Measurements from ENCODE around the gene FAM209B.

DNA sequence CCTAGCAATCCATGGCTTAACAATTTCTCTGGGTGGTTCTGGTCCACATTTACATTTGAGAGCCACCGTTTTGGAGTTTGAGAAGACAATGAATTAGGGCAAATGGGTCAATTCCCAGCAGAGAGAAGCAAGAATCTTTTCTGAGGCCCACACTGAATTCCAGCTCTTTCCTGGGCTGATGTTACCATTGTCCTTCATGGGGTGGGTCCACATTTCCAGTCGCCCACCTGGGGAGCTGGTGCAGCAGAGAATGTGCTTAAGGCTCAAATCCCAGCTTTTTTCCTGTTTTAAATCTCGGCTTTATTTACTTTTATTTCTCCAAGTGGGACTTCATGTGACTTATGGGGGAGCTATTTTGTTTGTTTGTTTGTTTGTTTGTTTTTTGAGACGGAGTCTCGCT is 51.9 kb downstream of the FAM209B start:
- no peak for TF ChIP-seq EZH2phosphoT487 (IDR thresholded peaks at IDR 0.05; ENCODE audit: insufficient read depth, low read depth)
- TF ChIP-seq EZH2 (IDR thresholded peaks at IDR 0.05; ENCODE audit: insufficient read depth, poor library complexity, severe bottlenecking), result no peak
